Measurements from ENCODE around the gene ZNF30.
"Not testable (repeated sequence)": the region's sequence is repeated elsewhere in the genome, so short reads cannot be mapped to it uniquely, and the experiment has no call there.

DNA sequence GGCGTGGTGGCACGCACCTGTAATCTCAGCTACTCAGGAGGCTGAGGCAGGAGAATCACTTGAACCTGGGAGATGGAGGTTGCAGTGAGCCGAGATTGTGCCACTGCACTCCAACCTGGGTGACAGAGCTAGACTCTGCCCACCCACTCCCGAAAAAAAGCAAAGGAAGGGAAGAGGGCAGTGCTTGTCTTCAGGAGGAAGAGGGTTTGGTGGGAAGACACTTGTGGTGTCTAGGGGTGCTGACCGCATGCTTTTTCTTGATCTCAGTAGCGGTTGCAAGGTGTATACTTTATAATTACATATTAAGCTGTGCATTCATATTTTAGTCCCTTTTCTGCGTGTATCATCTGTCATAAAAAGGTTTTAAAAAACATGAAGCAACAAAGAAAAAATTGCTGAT, 65.9 kb downstream of the ZNF30 start:
- not testable (repeated sequence) for TF ChIP-seq ZNF274 (IDR thresholded peaks at IDR 0.05; ENCODE audit: low read depth, low read length); SUZ12 (IDR thresholded peaks at IDR 0.05; ENCODE audit: extremely low read depth, insufficient read depth, insufficient read length); YY1 (IDR thresholded peaks at IDR 0.05; ENCODE audit: insufficient read depth, insufficient read length)
